NCI-H2171 treated with DMSO at 0.1 percent for 48 hours (cell line): ENCODE results near the gene SMYD1.

Experiments used
- DNase-seq: peaks from one replicate; lab custom pipeline; 2025; lab: John Stamatoyannopoulos, UW

The SMYD1 gene

DNA sequence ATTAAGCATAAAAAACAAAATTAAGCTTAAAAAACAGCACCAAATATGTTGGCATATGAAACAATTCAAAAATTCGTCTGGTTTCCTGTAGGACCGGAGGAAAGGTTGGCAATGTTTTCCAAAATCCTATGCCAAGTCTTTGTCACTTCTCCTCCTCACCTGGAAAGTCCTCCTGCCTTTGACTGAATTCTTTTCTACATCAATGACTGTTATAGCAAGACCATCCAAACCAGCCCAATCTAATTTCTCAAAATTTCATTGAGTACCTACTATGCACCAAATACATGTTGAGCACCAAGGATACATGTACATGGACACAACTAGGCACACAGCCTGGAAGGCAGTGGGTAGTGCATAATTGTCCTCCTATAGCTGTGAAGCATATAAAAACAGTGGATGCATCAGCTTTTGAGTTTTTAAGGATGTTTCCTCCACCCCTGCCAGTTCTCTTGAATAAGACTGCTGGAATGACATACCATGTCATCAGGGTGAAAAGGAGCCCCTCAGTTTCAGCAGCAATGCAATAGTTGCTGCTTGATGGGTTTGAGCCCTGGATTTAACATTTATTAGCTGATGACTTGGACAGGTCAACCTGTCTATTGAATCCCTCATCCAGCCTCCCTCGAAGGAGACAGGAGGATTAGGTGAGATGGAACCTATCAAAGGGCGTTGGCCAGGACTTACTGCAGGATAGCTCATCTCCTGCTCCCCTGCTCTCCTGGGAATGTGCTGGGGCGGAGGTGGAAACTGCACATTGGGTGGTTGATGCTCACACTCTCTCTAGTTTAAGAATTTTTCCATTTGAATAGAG is 55.7 kb downstream of the SMYD1 start:
- DNase-seq: no peak

DNA sequence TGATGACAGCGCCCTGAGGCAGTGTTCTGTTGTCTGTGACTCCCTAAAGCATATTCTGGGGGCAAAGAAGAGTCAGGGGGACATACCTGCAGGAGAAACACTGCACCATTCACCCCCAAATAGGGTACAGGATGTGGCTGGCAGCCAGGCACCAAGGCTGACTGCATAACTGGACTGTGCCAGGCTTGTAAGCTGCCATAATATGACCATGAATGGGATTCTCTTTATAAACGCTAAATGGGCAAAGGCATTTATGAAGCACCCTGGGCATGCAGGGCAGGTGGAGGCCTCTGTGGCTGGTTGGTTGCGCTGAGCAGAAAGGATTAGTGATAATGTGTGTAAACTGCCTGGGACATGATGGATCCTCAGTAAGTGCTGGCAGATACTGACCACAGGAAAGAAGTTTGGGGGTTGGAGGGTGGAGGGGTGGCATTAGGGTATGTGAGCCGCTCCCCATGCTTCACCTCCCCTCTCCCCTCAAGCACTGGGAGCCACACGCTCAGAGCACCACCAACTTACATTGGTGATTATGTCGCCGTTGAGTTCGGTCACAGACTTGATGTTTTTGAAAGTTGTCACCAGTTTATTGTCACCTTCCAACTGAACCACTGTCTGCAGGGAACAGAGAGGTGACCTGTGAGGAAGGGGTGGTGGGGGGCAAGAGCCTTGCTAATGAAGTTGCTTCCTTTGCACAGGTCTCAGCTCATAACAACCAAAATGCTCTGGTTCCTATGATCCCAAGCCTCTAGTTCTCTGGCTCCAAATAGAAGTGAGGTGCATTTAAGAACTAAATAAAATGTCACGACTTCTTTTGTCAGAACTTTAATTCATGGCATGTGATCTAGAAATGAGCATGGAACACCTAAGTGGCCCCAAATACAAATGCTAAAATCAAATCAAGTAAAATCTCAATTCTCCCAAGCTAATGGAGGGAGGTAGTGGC is 56.6 kb downstream of the SMYD1 start:
- DNase-seq: no peak

- DNase-seq: no peak
Observed at GRCh38 chr2:88125344-88125923, 57.8 kb downstream of the SMYD1 start.

DNA sequence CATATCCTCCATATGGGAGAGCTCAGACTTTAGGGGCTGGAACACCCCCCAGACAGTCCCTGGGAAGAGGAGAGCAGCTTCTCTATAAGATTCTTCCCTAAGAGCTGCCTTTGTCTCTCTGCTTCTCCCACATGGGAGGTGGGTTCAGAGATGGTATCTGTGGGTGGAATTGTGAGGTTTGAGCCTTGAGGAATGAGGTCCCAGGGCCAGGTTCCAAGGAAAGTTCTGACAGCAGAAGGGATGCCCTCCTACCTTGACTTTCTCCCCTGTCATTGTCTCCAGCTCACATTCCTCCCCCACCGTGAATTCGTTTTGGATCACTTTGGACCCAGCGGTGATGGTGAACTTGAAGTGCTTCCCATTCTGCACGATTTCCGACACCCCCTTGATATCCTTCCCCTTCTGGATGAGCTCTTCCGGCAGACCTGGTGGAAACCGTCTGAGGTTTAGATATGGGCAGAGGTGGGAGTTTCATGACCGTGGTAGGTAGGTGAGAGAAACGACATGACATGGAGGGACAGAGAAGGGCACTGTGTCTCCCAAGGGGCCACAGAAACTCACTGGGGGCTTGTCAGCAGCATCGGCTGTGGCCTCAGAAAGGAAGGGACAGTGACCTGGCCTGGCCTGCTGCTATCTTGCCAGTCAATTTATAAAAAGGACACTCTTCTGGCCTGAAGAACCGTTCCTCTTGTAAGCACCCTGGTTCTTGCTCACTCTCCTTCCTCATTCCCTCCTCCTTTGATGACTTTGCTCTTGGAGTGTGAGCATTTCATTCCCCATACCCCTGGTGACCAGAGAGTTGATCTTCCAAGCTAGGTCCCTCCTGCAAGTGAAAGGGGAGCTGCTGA is 58.5 kb downstream of the SMYD1 start:
- DNase-seq: no peak

DNA sequence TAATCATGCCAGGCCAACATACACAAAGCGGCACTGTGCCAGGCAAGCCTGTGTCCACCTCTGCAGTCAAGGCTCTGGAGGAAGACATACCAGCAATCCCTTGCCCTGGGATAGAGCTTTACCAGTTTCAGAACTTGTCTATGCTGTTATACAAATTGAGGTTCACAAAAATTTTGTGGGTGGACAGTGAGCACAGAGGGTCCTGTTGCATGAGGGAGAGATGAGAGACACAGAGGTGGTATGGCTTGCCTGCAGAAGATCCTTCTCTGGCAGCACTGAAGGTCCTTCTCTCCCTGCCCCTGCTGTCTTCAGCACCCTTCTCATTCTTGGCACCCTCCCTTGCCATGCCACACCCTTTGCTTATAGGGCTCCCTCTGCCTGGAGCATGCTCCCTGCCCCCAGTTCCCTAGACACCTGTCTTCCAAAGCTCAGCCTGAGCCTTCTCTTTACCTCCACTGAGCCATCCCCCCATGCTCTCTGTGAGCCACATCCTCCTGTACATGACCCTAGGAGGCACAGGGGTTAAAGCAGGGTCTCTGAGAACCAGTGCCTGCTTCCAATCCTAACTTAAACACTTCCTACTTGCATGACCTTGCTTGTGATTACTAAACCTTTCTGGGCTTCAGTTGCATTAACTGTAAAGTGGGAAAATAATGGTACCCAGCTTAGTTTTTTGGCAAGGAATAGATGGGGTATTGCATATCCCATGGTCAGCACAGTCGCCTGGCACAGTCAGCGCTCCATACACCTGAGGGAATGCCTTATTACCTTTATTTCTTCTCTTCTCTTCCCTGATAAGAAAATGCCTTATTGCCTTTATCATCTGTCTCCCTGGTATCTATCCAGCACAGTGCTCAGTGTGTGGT is 59.4 kb downstream of the SMYD1 start:
- no peak for DNase-seq

- DNase-seq: no peak
Observed at GRCh38 chr2:88127638-88127887, 59.9 kb downstream of the SMYD1 start.

- no peak for DNase-seq
Observed at GRCh38 chr2:88127888-88128653, 60.4 kb downstream of the SMYD1 start, which contains the start of gene FABP1. Gene FABP1 (minus strand): TSS chr2:88128062. CDS start chr2:88128017, 45 bp downstream.

DNA sequence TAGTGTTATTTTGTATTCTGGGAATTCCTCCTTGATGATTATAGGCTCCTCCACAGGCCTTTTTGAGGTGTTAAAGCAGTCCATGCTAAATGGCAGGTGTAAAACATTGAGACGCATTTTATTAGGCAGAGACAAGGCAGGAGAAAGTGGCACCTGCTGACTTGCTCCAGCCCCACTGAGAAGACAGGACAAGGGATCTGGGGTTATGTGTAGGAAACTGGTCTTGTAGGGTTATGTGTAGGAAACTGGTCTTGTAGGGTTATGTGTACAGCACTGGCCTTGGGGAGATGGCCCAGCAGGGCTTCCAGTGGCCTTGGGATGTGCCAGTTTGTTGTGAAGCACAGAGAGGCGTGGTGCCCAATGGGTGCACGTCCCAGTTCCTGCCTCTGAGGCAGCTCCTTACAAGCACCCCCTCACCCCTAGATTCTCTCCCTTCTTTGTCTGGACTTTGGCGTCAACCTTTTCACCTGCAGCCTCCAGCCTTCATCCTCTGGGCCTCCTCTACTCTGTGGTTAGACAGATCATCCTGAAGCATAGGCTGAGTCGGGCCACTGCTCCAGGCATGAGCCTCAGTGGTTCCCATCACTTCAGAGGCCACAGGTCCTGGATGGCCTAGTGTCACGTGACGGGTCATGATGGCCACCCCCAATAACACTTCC is 61.2 kb downstream of the SMYD1 start:
- DNase-seq: no peak

DNA sequence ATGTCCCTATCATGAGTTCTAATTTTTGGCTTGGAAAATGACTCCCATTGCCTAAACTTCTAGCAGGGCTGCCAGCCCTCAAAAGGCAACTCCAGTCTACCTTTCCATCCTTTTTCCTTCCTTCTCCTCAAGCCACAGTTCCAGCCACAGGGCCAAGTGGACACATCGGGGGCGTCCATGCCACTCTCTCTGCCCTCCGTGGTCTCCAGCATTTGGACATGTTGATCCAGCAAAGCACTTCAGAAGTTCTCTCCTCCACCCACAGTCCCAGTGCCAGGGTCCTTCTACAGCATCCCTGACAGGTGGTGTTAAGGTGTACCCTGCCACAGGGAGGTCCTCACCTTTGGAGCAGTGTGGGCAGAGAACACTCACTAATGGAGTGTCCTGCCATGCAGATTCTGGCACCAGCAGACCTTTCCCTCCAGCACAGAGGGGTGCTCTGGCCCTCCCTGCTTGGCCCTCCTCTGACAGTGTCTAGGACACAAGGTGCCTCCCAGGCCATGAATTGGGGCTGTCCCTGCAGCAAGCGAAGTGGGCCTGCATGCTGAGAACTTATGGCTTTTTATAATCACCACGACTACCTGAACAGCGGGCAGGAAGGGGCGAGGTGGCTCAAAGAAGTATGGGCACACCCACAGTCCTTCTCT is 61.8 kb downstream of the SMYD1 start:
- DNase-seq: no peak

DNA sequence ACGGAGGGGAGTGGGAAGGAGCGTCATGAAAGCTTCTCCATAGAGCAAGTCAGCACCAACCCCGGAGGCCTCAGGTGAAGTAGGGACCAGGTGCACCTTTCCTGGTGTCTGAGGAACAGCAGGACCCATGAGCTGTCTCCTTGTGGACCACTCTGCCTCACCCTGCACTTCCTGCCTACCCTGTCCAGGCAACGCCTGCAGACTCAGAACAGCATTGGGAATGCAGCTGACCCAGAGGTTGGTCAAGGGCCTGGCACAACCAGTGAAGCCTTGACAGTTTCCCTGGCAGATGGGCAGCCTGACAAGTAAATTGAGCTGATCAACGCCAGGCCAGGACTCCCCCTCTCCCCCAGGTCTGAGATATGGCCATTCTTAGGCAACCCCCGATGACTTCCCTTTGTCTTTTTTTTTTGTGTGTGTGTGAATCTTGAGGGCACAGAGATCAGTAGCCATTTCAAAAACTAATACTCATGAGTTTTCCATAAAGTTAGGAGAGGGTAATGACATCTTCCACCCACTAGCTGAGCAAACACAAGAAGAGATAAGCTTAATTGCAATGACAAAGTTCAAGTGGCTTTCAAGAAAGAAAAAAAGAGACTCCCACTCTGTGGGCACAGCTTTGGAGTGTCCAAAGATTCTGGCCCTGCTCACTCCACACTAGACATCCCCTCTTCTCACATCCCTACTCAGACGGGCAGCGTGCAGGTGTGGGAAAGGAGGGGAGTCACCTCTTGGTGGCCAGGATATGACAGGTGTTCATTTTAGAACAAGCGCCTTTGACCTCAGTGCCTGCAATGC is 63.8 kb downstream of the SMYD1 start:
- DNase-seq: no peak

GRCh38 chr2:88131999-88132368 is 64.4 kb downstream of the SMYD1 start:
- no peak for DNase-seq

- no peak for DNase-seq
Observed at GRCh38 chr2:88133875-88134274, 66.2 kb downstream of the SMYD1 start.

GRCh38 chr2:88136817-88137216 is 69.2 kb downstream of the SMYD1 start:
- DNase-seq: no peak

DNA sequence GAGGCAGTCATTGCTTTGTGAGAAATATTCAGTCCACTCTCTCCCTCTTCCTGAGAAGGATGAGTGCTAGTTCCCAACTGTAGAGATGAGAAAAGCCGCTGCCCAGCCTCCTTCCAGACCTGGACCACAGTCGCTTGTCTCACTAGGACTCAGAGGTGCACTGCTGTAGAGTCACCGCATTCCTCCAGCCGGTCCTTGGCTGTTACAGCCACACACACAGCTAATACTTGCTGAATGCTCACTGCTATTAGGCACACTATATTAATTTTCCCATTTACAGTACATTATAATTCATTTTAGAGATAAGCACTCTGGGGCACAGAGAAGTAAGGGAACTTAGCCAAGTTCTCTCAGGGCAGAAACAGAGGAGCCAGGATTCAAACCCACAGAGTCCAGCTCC is 70.2 kb downstream of the SMYD1 start:
- no peak for DNase-seq

GRCh38 chr2:88139203-88139702 is 71.6 kb downstream of the SMYD1 start:
- DNase-seq: no peak

GRCh38 chr2:88139804-88140203 is 72.2 kb downstream of the SMYD1 start:
- no peak for DNase-seq

- no peak for DNase-seq
Observed at GRCh38 chr2:88141952-88142351, 74.3 kb downstream of the SMYD1 start.

GRCh38 chr2:88144271-88144670 is 76.6 kb downstream of the SMYD1 start:
- no peak for DNase-seq
